Left colon (tissue), 2 donors: Measurements from ENCODE around the gene GPRC5D. TPM values are rescaled to one million over a fixed set of nuclear protein-coding genes. Genes with fewer than 3 reads are reported as not detected.

Experiments used
- ATAC-seq: fragments of 200-7000 bp; cut with Tn5 transposase; one replicate; pipeline ENCODE4 v1.9.1; 2020; ENCODE audit warnings: mild to moderate bottlenecking, moderate library complexity
- DNase-seq, 2 donors: peaks; one replicate each; pipeline ENCODE4 v3.0.0-alpha.2; 2020
- intact Hi-C, 2 donors: fragments of 100-400 bp; cut with DNase I in 1 of 2; cut with micrococcal nuclease in 1 of 2; formaldehyde crosslinking; loops; one replicate each; pipeline versions ENCODE4 v1.11.2 to v1.14.0; 2022; cut with DNase I, micrococcal nuclease
- total RNA-seq, 2 donors: library from RNA; stranded (reverse); fragmentation: NEBNext Ultra II Directional; extraction: Animal tissue kit (Norgen Biotek cat#: 25700); gene quantifications; one replicate each; pipeline ENCODE4 v1.2.1, GENCODE V29; 2021
- donor health status: DM: no; HTN: no; CAD: no.
- donor health status: DM: yes; HTN: yes; CAD: no.

The GPRC5D gene
- total RNA-seq, 2 donors from 2014 or later: 0.28 TPM; not detected in 1

DNA sequence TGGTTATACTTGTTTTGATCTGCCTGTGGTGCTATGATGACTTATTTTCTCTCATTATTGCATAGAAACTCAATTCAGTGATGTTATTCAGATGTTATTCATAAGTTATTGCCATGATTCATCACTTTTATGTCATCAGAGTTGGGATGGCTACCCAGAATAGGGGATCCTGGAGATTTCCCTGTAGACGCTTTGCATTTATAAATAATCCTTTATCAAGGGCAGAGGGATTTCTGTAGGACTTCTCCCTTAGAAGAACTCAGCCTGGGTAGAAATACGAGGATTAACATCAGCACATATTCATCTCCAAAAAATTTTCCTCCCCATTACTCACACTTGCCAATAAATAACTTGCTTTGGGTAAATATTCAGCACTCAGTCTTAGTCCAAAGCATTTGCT lies 55.7 kb downstream of the GPRC5D start:
- ATAC-seq (no peak), DNase-seq (no peak)
- intact Hi-C loops: no loop called here

DNA sequence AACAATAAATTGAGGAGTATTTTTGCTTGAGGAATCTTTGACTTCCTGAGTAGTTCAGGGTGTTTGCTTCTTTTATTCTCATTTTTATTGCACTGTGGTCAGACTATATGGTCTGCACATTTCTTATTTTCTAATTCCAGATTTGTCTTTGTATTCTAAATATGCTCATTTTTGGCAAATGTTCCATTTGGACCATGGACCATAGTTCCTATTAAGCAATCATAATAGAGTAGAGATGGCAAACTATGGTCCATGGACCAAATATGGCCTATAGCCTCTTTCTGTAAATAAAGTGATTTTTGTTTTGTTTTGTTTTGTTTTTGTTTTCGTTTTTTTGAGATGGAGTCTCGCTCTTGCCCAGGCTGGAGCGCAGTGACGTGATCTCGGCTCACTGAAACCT lies 58.5 kb downstream of the GPRC5D start:
- intact Hi-C loops: no loop called here
- no peak for ATAC-seq
- DNase-seq: no peak

DNA sequence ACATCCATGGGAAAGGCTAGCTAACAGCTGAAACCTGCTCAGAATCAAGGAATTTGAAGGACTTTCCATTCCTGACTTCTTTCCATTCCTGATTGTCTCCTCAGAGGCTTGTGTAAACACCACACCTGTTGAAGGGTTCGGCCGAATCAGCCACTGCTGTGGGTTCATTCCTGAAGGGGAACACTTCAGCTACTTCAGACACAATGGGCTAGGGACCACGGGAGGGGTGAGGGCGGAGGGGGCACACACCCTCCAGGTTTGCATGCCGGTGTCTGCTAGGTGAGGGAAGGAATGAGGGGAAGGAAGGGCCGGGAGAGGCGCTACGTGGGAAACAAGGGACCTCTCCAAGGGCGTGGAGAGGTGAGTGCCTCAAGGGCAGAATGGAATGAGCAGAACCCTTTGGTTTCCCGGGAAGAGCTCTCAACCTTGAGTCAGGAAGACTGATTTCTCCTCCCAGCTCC lies 59.3 kb downstream of the GPRC5D start:
- DNase-seq (peak in 1 of 2 donors; percentile 20), ATAC-seq (peak; percentile 23)
- intact Hi-C loops: no loop called here

DNA sequence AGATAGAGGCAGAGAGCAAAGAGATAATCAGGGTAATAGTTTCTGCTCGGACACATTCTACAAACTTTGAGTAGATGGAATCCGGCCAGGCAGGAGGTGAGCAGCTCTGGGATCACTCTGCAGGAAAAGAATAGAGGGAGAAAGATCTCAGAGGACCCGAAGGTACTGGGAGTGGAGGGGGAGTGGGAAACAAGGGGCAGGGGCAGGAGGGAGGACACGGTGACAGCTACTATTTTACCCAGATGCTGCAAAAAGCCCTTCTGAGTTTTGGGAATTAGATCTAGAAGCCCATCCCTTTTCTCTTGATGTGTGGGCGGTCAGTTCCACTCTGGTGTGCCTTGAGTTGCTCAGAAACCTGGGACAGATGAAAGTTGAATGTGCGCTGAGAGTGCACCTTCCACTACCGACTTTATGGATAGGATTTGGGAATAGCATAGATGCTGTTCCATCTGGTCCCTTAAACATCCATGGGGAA lies 60.1 kb downstream of the GPRC5D start:
- DNase-seq (peak in 1 of 2 donors; percentile 26), ATAC-seq (peak; percentile 7)
- intact Hi-C loops: no loop called here

DNA sequence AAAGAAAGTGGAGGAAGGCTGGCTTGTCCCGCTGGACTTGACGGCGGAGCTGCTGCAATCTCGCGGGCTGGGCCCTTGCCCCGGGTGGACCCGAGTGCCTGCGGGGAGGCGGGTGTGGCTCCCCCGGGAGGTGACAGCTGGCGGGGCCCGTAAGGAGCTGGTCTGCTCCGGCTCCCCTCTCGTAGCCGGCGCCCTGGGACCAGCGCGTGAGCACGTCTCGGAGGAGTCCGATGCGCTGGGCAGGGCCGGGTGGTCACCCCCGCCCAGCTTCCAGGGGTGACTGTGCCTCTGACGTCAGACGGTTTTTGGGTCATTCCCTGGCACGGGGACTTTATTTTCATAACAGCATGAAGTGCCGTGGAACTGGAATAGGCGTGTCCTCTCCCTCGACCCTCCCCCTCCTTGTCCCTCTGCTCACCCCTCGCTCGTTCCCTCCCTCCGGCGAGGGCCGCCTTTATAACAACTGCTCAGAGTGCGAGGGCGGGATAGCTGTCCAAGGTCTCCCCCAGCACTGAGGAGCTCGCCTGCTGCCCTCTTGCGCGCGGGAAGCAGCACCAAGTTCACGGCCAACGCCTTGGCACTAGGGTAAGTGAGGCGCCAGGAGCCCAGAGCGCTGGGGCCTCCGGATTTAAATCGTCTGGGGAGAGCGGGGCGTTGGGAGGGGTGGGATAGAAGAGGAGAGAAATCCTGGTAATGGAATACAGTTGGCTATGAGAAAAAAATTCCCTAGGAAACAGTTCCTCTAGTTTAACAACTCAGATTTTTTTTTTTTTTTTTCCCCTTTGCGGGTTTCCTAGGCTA lies 60.7 kb downstream of the GPRC5D start, which contains the start of gene GPRC5A:
Gene GPRC5A, plus strand, starts transcription at position 483 of the 801 bp plus-strand sequence. CDS start 16,688 bp downstream, outside the sequence.
- intact Hi-C loops: no loop called here
- ATAC-seq (peak; percentile 78), DNase-seq (peak; percentile 87 to 94)

Other genes with a start within 250 kb of the GPRC5D start
- 10 to 100 TPM; 38.0 to 53.3 TPM for gene CDKN1B, start 234.8 kb downstream of the GPRC5D start, total RNA-seq
- 1 to 10 TPM; 2.6 to 6.7 TPM for gene APOLD1, start 166.5 kb downstream of the GPRC5D start, total RNA-seq
- gene DDX47, start 138.8 kb downstream of the GPRC5D start, total RNA-seq: 10 to 100 TPM; 30.5 to 31.0 TPM
- 100 to 1,000 TPM; 206 to 463 TPM for gene GPRC5A, start 60.6 kb downstream of the GPRC5D start, total RNA-seq
- 10 to 100 TPM; 26.0 to 62.9 TPM for gene HEBP1, start 48.1 kb upstream of the GPRC5D start, total RNA-seq
- 1 to 10 TPM; 1.3 to 1.7 TPM for gene FAM234B, start 92.2 kb upstream of the GPRC5D start, total RNA-seq
- not detected for gene GSG1, start 151.5 kb upstream of the GPRC5D start, total RNA-seq
- 1,000 to 10,000 TPM in 1 of 2 donors, 100 to 1,000 TPM in 1; 459 to 1,135 TPM for gene EMP1, start 244.6 kb upstream of the GPRC5D start, total RNA-seq